HG03108 (cell line): ENCODE results near the gene BTBD7.

Experiments used
- ATAC-seq: cut with Tn5 transposase; IDR thresholded peaks from one replicate; pipeline ENCODE4 v1.9.1; 2021; ENCODE audit warnings: moderate library complexity; ENCODE audit not compliant: unreplicated experiment

Gene BTBD7

GRCh38 chr14:93200553-93200952 is 132.3 kb downstream of the BTBD7 start:
- no peak for ATAC-seq

DNA sequence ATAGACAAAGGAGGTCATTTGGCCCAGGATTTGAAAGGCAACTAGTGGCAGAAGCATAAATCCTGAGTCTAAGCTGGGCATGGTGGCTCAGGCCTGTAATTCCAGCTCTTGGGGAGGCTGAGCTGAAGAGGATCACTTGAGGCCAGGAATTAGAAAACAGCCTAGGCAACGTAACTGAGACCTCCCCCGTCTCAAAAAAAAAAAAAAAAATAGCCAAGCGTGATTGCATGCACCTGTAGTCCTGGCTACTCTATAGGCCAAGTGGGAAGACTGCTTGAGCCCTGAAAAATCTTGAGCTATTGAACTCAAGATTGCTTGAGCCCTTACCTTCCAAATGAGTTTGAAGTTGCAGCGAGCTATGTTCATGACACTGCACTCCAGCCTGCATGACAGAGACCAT is 133.8 kb downstream of the BTBD7 start:
- ATAC-seq = no peak

- ATAC-seq = no peak
Observed at GRCh38 chr14:93195316-93195999, 137.4 kb downstream of the BTBD7 start.
